HG03064 (cell line): ENCODE data around the gene NEUROD2.

ENCODE experiments used
- ATAC-seq: cut with Tn5 transposase; IDR thresholded peaks from one replicate; pipeline ENCODE4 v1.9.1; 2021; ENCODE audit warnings: low read depth; ENCODE audit not compliant: unreplicated experiment

NEUROD2 gene

DNA sequence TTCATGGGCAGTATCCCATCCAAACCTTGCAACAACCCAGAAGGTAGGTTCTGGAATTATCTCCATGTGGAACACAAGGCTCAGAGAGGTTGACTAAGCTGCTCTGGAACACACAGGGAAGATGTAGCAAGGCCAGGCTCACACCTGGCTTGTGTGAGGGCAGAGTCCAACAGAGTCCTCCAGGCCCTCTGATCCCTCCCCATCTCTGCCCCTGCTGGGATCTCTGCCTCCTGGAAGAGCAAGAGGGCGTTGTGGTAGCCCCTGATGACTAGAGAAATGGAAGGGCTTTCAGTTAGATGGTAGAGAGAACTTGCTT lies 12.0 kb upstream of the NEUROD2 start:
- ATAC-seq = no peak

- ATAC-seq = no peak
Measured at GRCh38 chr17:39618956-39619785, 11.5 kb upstream of the NEUROD2 start.

GRCh38 chr17:39618246-39618913 lies 10.7 kb upstream of the NEUROD2 start:
- no peak for ATAC-seq

DNA sequence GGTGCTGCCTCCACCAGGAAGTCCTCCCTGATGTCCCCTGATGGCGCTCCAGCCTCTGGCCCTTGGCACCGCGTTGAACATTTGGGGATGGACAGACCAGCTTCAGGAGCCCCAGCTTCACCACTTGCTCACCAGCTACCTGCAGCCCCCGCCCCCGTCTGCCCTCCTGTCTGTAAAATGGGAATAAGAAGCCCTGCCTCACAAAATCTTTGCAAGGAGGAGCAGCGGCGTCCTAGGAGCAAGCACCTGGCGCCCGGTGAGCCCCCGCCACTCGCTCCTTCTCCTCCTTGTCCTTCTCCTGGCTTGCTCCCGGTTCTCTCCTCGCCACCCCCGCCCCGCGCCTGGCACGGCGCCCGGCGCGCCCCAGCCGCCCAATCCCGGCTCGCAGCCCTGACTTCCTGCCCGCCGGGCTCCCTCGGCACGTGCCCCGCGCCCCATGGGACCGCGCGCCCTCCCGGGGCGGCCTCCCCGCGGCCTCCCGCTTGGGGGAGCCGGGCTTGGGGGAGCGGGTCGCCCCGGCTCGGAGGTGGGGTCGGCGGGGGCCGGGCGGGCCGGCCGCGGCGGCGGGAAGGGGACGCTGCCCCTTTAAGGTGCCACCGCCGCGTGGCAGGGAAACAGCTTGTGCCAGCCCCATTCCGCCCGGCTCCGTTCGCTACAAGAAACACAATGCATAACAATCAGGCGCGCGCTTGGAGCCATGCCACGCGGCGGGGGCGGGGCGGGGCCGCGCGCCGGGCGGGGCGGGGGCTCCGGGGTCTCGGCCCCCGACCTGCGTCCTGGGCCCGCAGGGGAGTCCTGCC lies 9.9 kb upstream of the NEUROD2 start:
- ATAC-seq = no peak

- ATAC-seq = no peak
Measured at GRCh38 chr17:39617100-39617445, 9.4 kb upstream of the NEUROD2 start.

DNA sequence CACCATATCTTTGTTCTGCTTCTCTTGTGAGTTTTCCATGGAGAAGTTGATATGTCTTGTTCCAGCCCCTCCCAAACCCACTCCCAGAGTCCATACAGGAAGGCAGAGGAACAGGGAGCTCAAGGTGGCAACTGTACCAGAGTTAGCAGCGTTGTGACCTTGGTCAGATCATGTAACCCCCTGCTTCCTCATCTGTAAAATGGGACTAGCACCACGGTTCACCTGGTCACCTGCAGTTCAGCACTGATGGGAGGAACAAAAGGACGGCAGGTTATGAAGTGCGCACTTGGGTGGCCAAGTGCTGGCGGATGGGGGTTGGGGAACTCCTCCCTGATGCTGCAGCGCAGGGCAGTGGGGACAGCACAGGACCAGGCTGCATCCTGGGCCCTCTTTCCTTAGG lies 7.7 kb upstream of the NEUROD2 start:
- no peak for ATAC-seq

DNA sequence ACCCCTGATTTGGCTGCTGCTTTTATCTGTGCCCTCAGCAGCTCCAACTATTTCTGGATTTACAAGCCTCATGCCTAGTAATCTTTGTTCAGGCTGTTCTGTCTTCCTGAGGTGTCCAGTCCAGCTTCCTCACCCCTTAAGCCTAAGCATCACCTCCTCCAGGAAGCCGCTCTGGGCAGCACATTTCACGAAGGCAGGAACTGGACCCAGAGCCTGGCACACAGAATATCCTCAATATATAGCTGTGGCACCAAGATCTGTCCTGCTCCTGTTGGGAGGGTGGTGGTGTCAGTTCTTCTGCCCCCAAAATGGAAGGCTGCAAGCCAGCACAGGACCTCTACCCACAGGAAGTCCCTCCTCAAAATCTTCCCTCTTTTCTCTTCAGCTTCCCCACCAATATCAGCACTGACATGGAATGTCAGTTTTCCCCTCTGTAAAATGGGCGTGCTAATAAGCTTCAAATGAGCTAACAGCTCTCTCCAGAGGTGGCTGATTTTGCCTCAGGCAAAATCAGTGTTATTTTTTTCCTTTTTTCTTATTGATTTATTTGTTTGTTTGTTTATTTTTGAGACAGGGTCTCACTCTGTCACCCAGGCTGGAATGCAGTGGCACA lies 6.9 kb upstream of the NEUROD2 start:
- ATAC-seq = no peak

GRCh38 chr17:39612935-39613464 lies 5.3 kb upstream of the NEUROD2 start:
- no peak for ATAC-seq

DNA sequence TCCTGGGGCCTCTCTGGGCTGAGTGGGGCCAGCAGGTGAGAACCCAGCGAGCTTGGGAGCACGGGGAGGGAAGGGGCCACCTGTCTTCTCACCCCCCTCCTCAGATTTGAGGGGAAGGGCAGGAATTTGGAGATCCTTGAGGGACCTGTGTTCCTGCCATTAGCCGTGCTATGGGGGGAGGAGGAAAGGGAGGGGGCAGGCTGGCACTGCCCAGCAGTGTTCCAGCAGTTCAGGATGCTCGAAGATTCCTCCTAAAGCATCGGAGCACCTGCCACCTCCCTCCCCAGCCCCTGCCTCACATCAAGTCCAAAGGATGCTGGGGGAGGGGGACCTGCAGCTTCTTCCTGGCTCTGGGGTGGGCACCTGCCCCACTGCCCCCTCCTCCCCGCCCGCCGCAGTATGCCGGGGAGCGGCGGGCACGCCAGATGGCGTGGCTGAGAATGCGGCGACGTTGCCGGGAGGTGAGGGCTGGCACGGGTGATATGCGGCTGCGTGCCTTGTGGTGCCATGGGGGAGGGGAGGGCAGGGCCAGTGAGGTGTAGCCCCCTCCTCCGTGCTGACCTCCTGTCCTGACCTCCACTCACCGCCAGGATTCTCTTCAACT lies 4.7 kb upstream of the NEUROD2 start:
- ATAC-seq = no peak

DNA sequence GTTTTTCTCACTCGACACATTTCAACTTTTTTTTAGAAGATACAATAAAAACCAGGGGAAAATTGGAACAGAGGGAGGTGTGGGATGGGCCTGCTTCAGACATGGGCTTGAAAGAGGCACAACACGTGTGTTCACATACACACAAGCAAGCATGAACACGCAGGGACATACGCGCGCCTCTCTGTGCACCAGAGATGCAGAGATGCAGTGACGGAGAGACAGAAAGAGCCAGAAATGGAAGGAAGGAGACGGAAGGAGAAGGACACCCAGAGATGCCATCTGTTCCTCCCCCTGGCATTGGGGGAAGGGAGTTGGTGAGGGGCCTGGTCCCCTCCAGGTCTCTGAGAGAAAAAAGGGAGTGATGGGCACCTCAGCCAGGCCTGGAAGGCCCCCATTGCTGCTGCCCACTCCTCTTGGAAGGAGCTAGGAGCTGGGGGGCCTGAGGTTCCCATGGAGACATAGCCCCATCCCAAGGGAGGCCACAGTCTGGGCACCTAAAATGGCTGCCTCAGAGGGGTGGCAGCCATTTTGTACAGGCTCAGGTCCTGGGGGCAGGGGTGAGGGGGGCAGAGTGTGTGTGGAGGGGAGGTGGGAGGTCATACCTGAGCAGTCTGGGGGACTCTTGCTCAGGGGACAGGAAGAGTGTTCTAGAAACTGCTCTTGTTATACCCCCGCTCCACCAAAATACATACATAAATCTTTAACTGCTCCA lies 3.8 kb upstream of the NEUROD2 start:
- ATAC-seq = no peak

GRCh38 chr17:39609416-39610025 lies 1.8 kb upstream of the NEUROD2 start:
- no peak for ATAC-seq

GRCh38 chr17:39608142-39608981 lies 642 bp upstream of the NEUROD2 start:
- no peak for ATAC-seq

- no peak for ATAC-seq
Measured at GRCh38 chr17:39607057-39607850, 466 bp downstream of the NEUROD2 start.

- ATAC-seq = no peak
Measured at GRCh38 chr17:39606434-39607056, 1.2 kb downstream of the NEUROD2 start.

DNA sequence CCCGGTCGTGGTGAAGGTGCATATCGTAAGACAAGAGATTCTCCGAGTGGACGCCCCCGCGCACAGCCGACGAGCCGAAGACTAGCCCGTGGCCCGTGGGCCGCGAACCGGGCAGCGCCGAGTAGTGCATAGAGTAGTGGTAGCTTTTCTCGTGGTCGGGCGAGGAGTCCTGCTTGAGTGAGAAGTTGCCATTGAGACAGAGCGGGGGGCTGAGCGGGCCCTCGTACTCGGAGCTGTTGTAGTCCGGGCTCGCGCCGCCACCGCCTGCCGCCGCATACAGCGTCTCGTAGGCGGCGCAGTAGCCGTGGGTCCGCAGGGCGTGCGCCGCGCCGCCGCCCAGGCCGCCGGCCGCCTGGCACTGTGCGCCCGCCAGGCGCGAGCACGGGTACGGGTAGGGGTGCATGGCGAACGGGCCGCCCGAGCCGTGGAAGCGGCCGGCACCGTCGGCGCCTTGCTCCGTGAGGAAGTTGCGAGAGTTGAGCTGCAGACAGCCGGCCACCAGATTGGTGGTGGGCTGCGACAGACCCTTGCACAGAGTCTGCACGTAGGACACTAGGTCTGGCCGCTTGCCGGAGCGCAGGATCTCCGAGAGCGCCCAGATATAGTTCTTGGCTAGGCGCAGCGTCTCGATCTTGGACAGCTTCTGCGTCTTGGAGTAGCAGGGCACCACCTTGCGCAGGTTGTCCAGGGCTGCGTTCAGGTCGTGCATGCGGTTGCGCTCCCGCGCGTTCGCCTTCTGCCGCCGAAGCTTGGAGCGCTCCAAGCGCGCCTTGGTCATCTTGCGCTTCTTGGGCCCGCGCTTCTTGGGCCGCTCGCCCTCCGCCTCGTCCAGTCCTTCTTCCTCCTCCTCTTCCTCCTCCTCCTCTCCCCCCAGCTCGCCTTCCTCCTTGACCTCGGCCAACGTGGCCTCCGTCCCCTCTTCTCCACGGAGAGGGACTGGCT lies 2.0 kb downstream of the NEUROD2 start:
- no peak for ATAC-seq

- no peak for ATAC-seq
Measured at GRCh38 chr17:39604911-39605491, 2.7 kb downstream of the NEUROD2 start.
